Tibial artery (tissue), 4 donors: ENCODE results near the gene ABR.

Experiments
- DNase-seq, 2 donors: peaks; one replicate each; pipeline ENCODE4 v3.0.0-alpha.2; 2019
- H3K27ac ChIP-seq, 2 donors: fragments of 200-600 bp; sonication (generic) in 1 of 2; 1 replicate in 1 of 2; 2 replicates in 1 of 2; pipeline ENCODE4 v1.5.1; 2018 to 2019; ENCODE audit warnings: mild to moderate bottlenecking in 1 of 2
- H3K27me3 ChIP-seq, 2 donors: fragments of 200-600 bp; sonication (generic) in 1 of 2; one replicate each; pipeline versions ENCODE4 v1.5.1 to v1.6.0; 2016 to 2019
- H3K36me3 ChIP-seq, 3 donors: fragments of 200-600 bp; sonication (generic) in 2 of 3; one replicate each; pipeline ENCODE4 v1.5.1; 2016 to 2019; ENCODE audit warnings: mild to moderate bottlenecking in 2 of 3
- H3K4me1 ChIP-seq, 4 donors: fragments of 200-600 bp; sonication (generic) in 2 of 4; 1 replicate in 3 of 4; 2 replicates in 1 of 4; pipeline ENCODE4 v1.5.1; 2016 to 2019
- H3K4me3 ChIP-seq, 2 donors: fragments of 200-600 bp; sonication (generic) in 1 of 2; 1 replicate in 1 of 2; 2 replicates in 1 of 2; pipeline ENCODE4 v1.5.1; 2018 to 2019; ENCODE audit warnings: mild to moderate bottlenecking in 2 of 2
- H3K9me3 ChIP-seq, 3 donors: fragments of 200-600 bp; sonication (generic) in 1 of 3; one replicate each; pipeline ENCODE4 v1.5.1; 2016 to 2019
- CTCF ChIP-seq, 2 experiments: fragments of 200-600 bp in 1 of 2; fragments of 450-650 bp in 1 of 2; IDR thresholded peaks; one replicate each; pipeline ENCODE4 v1.5.1; 2017 to 2019; ENCODE audit warnings: antibody characterized with exemption in 2 of 2, mild to moderate bottlenecking in 1 of 2, moderate library complexity in 1 of 2
- intact Hi-C: fragments of 100-400 bp; cut with DNase I; formaldehyde crosslinking; loops from one replicate; pipeline ENCODE4 v1.15.0; 2023; ENCODE audit warnings: low total_unique reads

ABR gene

GRCh38 chr17:992933-993332 lies 186.8 kb downstream of the ABR start:
- intact Hi-C loops: no loop called here
- no peak for TF ChIP-seq CTCF (IDR thresholded peaks at IDR 0.05)
- Histone ChIP-seq H3K27me3 (no peaks in the 10 kb centered on the region), H3K4me1 (peaks cover 3 to 10% (median 8%) of the 10 kb centered on the region in 4 donors), H3K27ac (no peak overlapping the region), H3K4me3 (no peak overlapping the region), H3K9me3 (no peaks in the 10 kb centered on the region), H3K36me3 (no peaks in the 10 kb centered on the region)
- no peak for DNase-seq

GRCh38 chr17:988561-988960 lies 191.2 kb downstream of the ABR start:
- no peak for DNase-seq
- H3K4me1 ChIP-seq: no peaks in the 10 kb centered on the region
- intact Hi-C loops: no loop called here
- no peak overlapping the region for H3K27ac ChIP-seq
- TF ChIP-seq CTCF (IDR thresholded peaks at IDR 0.05): no peak
- H3K4me3 ChIP-seq: no peak overlapping the region
- H3K9me3 ChIP-seq: no peaks in the 10 kb centered on the region
- H3K27me3 ChIP-seq: no peaks in the 10 kb centered on the region
- no peaks in the 10 kb centered on the region for H3K36me3 ChIP-seq

- TF ChIP-seq CTCF (IDR thresholded peaks at IDR 0.05): no peak
- Histone ChIP-seq H3K9me3 (no peaks in the 10 kb centered on the region), H3K4me3 (no peak overlapping the region), H3K27ac (no peak overlapping the region), H3K36me3 (no peaks in the 10 kb centered on the region), H3K27me3 (no peaks in the 10 kb centered on the region), H3K4me1 (no peaks in the 10 kb centered on the region)
- DNase-seq: no peak
- intact Hi-C loops: no loop called here
Observed at GRCh38 chr17:987931-988330, 191.8 kb downstream of the ABR start.

GRCh38 chr17:986322-986929 lies 193.4 kb downstream of the ABR start:
- intact Hi-C loops: no loop called here
- Histone ChIP-seq H3K27me3 (no peaks in the 10 kb centered on the region), H3K27ac (no peak overlapping the region), H3K4me1 (no peaks in the 10 kb centered on the region), H3K9me3 (no peaks in the 10 kb centered on the region), H3K36me3 (no peaks in the 10 kb centered on the region), H3K4me3 (no peak overlapping the region)
- no peak for DNase-seq
- no peak for TF ChIP-seq CTCF (IDR thresholded peaks at IDR 0.05)

- no peak overlapping the region for H3K4me3 ChIP-seq
- intact Hi-C loops: loop anchor here (5.0 kb wide), 1 partner anchor 73 kb away; no protein-coding TSS in a partner anchor
- DNase-seq: no peak
Observed at GRCh38 chr17:983921-984320, 195.9 kb downstream of the ABR start.

More at GRCh38 chr17:983921-984320, 195.9 kb downstream of the ABR start:
- H3K4me1 ChIP-seq: peaks cover 0 to 14% (median 5%) of the 10 kb centered on the region in 4 donors
- no peaks in the 10 kb centered on the region for H3K9me3 ChIP-seq
- H3K27ac ChIP-seq: no peak overlapping the region
- no peak for TF ChIP-seq CTCF (IDR thresholded peaks at IDR 0.05)
- no peaks in the 10 kb centered on the region for H3K27me3 ChIP-seq
- no peaks in the 10 kb centered on the region for H3K36me3 ChIP-seq
